HepG2 (cell line): Measurements from ENCODE around the gene C3orf52. TPM values are rescaled to one million over a fixed set of nuclear protein-coding genes. Genes with fewer than 3 reads are reported as not detected.
A peak's percentile ranks its signal among the peaks of the same experiment; 100 is the strongest.

Experiments used
- BRCA1 ChIP-seq: sonication (generic); formaldehyde crosslinking; IDR thresholded peaks from 2 replicates; pipeline ENCODE4 v1.4.0; 2020; ENCODE audit warnings: missing genetic modification reagents
- CTCF ChIP-seq: sonication (generic); formaldehyde crosslinking; IDR thresholded peaks from 2 replicates; pipeline ENCODE4 v1.5.0; 2020; ENCODE audit warnings: mild to moderate bottlenecking, missing genetic modification reagents, moderate library complexity
- E2F1 ChIP-seq: sonication (generic); formaldehyde crosslinking; IDR thresholded peaks from 2 replicates; pipeline ENCODE4 v1.5.0; 2020; ENCODE audit warnings: missing genetic modification reagents
- ETS1 ChIP-seq: sonication (generic); formaldehyde crosslinking; IDR thresholded peaks from 2 replicates; pipeline ENCODE4 v1.4.0; 2020; ENCODE audit warnings: missing genetic modification reagents
- GPN1 ChIP-seq: sonication (generic); formaldehyde crosslinking; IDR thresholded peaks from 2 replicates; pipeline ENCODE4 v1.5.1; 2020; ENCODE audit warnings: missing genetic modification reagents, borderline replicate concordance
- NFIC ChIP-seq: IDR thresholded peaks from 2 replicates; pipeline ENCODE4 v1.6.1; 2012; ENCODE audit warnings: mild to moderate bottlenecking, low read length, inconsistent platforms
- PPARG ChIP-seq: conservative IDR thresholded peaks from 2 replicates; pipeline ENCODE4 v1.6.1; 2016; ENCODE audit warnings: missing biosample characterization, missing genetic modification reagents
- SALL1 ChIP-seq: sonication (generic); formaldehyde crosslinking; IDR thresholded peaks from 2 replicates; pipeline ENCODE4 v1.8.0; 2022; ENCODE audit warnings: mild to moderate bottlenecking, missing genetic modification reagents
- SMARCE1 ChIP-seq: fragments of 450-650 bp; IDR thresholded peaks from 2 replicates; pipeline ENCODE4 v1.6.1; 2017; ENCODE audit warnings: borderline replicate concordance
- SP5 ChIP-seq: IDR thresholded peaks from 2 replicates; pipeline ENCODE4 v1.6.1; 2016; ENCODE audit warnings: low read depth, borderline replicate concordance
- TEAD3 ChIP-seq: optimal IDR thresholded peaks from 2 replicates; pipeline ENCODE3; 2016; ENCODE audit warnings: borderline replicate concordance
- TFDP1 ChIP-seq: IDR thresholded peaks from 2 replicates; pipeline ENCODE4 v1.6.1; 2016; ENCODE audit warnings: missing compliant biosample characterization, missing genetic modification reagents, borderline replicate concordance
- ZBTB46 ChIP-seq: sonication (generic); formaldehyde crosslinking; IDR thresholded peaks from 2 replicates; pipeline ENCODE4 v1.4.0; 2020; ENCODE audit warnings: mild to moderate bottlenecking, missing genetic modification reagents, borderline replicate concordance
- ZNF280B ChIP-seq: sonication (generic); formaldehyde crosslinking; IDR thresholded peaks from 2 replicates; pipeline ENCODE4 v1.5.0; 2020; ENCODE audit warnings: missing genetic modification reagents, mild to moderate bottlenecking, borderline replicate concordance
- ZNF331 ChIP-seq: sonication (generic); formaldehyde crosslinking; IDR thresholded peaks from 2 replicates; pipeline ENCODE4 v1.4.0; 2020; ENCODE audit warnings: missing genetic modification reagents
- ZNF546 ChIP-seq: sonication (generic); formaldehyde crosslinking; conservative IDR thresholded peaks from 2 replicates; pipeline ENCODE4 v1.8.1; 2023; ENCODE audit warnings: mild to moderate bottlenecking, missing genetic modification reagents
- ZNF572 ChIP-seq: sonication (generic); formaldehyde crosslinking; IDR thresholded peaks from 2 replicates; pipeline ENCODE4 v1.5.1; 2020; ENCODE audit warnings: mild to moderate bottlenecking, missing genetic modification reagents
- ZNF644 ChIP-seq: IDR thresholded peaks from 2 replicates; pipeline ENCODE4 v1.6.1; 2016; ENCODE audit warnings: low read depth
- ZNF841 ChIP-seq: sonication (generic); formaldehyde crosslinking; IDR thresholded peaks from 2 replicates; pipeline ENCODE4 v1.8.1; 2023; ENCODE audit warnings: missing genetic modification reagents, borderline replicate concordance
- polyA plus RNA-seq, 8 experiments: library from polyadenylated mRNA; depleted of rRNA in 3 of 8; stranded (reverse) in 7 of 8; unstranded in 1 of 8; fragments of >200 nt; fragmentation: Illumina TruSeq in 4 of 8; extraction: Trizol in 4 of 8; gene quantifications; 2 replicates each; pipeline versions ENCODE4 v1.2.1 to v1.2.3, GENCODE V29; 2011 to 2016; ENCODE audit warnings: low read depth in 4 of 8, missing spikeins in 1 of 8, mixed read lengths in 1 of 8; ENCODE audit not compliant: insufficient read depth in 1 of 8
- total RNA-seq, 5 experiments: library from RNA; depleted of rRNA; stranded (reverse); fragments of >200 nt; fragmentation: Illumina TruSeq; extraction: Trizol; gene quantifications; 2 replicates each; pipeline ENCODE4 v1.2.3, GENCODE V29; 2016; ENCODE audit warnings: low read depth in 1 of 5

Gene C3orf52
- total and polyA plus RNA-seq, 2 of the 13 experiments (the other 11 are each of a cell fraction or from before 2014, with no cell fraction given) = 0.79 to 1.2 TPM

GRCh38 chr3:112074616-112075497 is 11.3 kb upstream of the C3orf52 start (continued):
- no peak for TF ChIP-seq ETS1
- TF ChIP-seq SALL1 (CRISPR knock-in tag) = no peak; the same call in 1 of the 2 replicates
- TF ChIP-seq NFIC = no peak
- TF ChIP-seq ZBTB46 (CRISPR knock-in tag) = no peak
- no peak for TF ChIP-seq BRCA1 (CRISPR knock-in tag)
- peak; percentile 36 for TF ChIP-seq TEAD3 (CRISPR knock-in tag)
- TF ChIP-seq ZNF644 (CRISPR knock-in tag) = no peak
- no peak for TF ChIP-seq SMARCE1
- 0 out of 2 replicates have a peak, but pooled peaks have one; percentile 18 for TF ChIP-seq TFDP1 (CRISPR knock-in tag)
- TF ChIP-seq ZNF546 = no peak
- TF ChIP-seq ZNF331 = 0 out of 2 replicates have a peak, but pooled peaks have one; percentile 34
- TF ChIP-seq ZNF841 (CRISPR knock-in tag) = no peak
- no peak for TF ChIP-seq E2F1 (CRISPR knock-in tag)
- 0 out of 2 replicates have a peak, but pooled peaks have one; percentile 13 for TF ChIP-seq PPARG (CRISPR knock-in tag)
- TF ChIP-seq GPN1 (CRISPR knock-in tag) = no peak
- no peak for TF ChIP-seq ZNF280B (CRISPR knock-in tag)
- TF ChIP-seq SP5 (CRISPR knock-in tag) = peak; percentile 42; the same call in 1 of the 2 replicates
- no peak for TF ChIP-seq ZNF572
- no peak for TF ChIP-seq CTCF
